Measurements from ENCODE around the gene ASB7. TPM values are rescaled to one million over a fixed set of nuclear protein-coding genes. Genes with fewer than 3 reads are reported as not detected.

Gene ASB7
- total and polyA plus RNA-seq, 8 donors = 10.8 to 14.6 (median 13.2) TPM

DNA sequence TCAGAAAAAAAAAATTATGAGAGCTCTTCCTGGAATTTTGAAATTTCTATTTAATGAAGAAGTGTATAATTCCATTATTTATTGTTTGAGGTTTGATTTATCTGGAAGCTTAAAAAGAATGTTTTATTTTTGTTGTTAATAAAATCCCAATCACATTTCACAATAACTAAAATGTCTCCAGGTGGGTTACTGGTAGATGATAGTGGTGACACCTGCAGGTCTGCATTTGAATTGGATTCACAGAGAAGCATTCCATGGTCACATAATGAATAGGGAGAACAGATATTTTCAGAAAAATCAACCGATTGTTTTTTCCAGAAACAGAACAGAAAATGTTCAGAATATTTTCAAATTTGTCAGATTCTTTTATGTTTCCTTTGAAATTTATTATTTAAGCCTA lies 48.3 kb downstream of the ASB7 start:
- ATAC-seq = no peak
- no peak for DNase-seq
- peaks cover 0 to 13% of the 10 kb centered on the region in 2 donors for H3K36me3 ChIP-seq
- H3K4me3 ChIP-seq = no peak overlapping the region
- no peaks in the 10 kb centered on the region for H3K27me3 ChIP-seq
- H3K27ac ChIP-seq = no peak overlapping the region
- intact Hi-C loops (cut with DNase I) = no loop called here
- H3K4me1 ChIP-seq = peaks cover 0 to 1% of the 10 kb centered on the region in 2 donors
- H3K9me3 ChIP-seq = no peaks in the 10 kb centered on the region
- TF ChIP-seq, protein P1, sequence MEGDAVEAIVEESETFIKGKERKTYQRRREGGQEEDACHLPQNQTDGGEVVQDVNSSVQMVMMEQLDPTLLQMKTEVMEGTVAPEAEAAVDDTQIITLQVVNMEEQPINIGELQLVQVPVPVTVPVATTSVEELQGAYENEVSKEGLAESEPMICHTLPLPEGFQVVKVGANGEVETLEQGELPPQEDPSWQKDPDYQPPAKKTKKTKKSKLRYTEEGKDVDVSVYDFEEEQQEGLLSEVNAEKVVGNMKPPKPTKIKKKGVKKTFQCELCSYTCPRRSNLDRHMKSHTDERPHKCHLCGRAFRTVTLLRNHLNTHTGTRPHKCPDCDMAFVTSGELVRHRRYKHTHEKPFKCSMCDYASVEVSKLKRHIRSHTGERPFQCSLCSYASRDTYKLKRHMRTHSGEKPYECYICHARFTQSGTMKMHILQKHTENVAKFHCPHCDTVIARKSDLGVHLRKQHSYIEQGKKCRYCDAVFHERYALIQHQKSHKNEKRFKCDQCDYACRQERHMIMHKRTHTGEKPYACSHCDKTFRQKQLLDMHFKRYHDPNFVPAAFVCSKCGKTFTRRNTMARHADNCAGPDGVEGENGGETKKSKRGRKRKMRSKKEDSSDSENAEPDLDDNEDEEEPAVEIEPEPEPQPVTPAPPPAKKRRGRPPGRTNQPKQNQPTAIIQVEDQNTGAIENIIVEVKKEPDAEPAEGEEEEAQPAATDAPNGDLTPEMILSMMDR (IDR thresholded peaks at IDR 0.05) = no peak

DNA sequence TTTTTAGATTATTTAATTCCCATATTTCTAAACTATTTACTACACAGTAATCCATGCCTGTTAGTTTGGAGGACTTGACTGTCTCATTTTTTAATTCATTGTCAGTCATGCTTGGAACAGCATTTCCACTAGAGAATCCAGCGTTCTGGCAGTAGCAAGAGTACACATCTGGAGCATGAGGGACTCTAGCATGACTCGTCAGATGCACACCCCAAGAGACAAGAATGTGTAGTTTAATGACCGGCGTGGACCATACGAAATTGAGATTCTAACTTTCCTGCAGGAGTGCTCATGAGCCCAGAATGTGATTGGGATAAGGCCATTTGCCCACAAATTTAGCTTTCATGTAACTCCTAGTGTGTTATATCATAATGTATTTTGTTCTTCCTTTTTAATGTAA lies 48.9 kb downstream of the ASB7 start:
- H3K36me3 ChIP-seq = peaks cover 0 to 13% of the 10 kb centered on the region in 2 donors
- TF ChIP-seq, protein P1 (IDR thresholded peaks at IDR 0.05) = no peak
- H3K4me1 ChIP-seq = no peaks in the 10 kb centered on the region
- H3K27ac ChIP-seq = no peak overlapping the region
- no peak for ATAC-seq
- DNase-seq = no peak
- intact Hi-C loops (cut with DNase I) = no loop called here
- H3K27me3 ChIP-seq = no peaks in the 10 kb centered on the region
- H3K9me3 ChIP-seq = no peaks in the 10 kb centered on the region
- no peak overlapping the region for H3K4me3 ChIP-seq

DNA sequence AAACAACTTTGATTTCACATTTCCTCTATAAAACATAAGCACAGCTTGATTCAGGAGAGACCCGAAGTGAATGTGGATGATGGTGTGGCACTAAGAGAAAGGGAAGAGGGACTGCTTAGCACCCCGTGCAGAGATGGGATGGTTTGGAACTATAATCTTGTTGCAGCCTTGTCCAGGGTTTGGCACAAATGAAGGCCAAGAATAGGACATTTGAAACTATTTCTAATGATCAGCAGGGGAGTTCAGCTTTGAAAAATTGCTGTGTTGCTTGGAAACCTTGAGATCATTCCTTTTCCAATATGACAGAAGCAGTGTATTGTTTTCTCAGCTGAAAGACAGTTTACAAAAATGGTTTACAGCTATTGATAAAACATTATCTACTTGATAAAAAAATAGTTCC lies 49.7 kb downstream of the ASB7 start:
- no peaks in the 10 kb centered on the region for H3K9me3 ChIP-seq
- no peak for ATAC-seq
- H3K4me3 ChIP-seq = no peak overlapping the region
- H3K27ac ChIP-seq = no peak overlapping the region
- TF ChIP-seq, protein P1 (IDR thresholded peaks at IDR 0.05) = no peak
- intact Hi-C loops (cut with DNase I) = no loop called here
- no peaks in the 10 kb centered on the region for H3K4me1 ChIP-seq
- H3K27me3 ChIP-seq = no peaks in the 10 kb centered on the region
- DNase-seq = no peak
- H3K36me3 ChIP-seq = peaks cover 0 to 13% of the 10 kb centered on the region in 2 donors

DNA sequence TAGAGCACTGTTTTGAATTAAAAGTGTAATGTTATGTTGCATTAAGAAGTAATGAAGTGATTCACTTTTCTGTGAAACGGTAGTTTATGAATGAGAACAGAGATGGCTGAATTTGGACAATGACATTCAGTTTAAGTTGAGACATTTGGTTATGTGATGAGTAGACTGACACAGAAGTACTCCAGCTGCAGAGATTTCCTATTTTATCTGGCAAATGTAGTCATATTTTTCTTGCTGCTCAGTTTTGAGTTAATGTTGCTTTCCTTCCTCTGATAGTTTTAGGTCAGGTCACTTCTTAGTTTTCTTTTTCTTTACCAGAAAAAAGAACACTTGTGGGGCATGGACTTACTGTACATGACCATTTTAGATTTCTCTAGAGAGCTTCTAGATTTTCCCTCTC lies 51.2 kb downstream of the ASB7 start:
- H3K4me1 ChIP-seq = no peaks in the 10 kb centered on the region
- ATAC-seq (no peak), DNase-seq (peak in 2 of 4 donors; percentile 36 to 59)
- TF ChIP-seq, protein P1 (IDR thresholded peaks at IDR 0.05) = no peak
- H3K36me3 ChIP-seq = peaks cover 0 to 12% of the 10 kb centered on the region in 2 donors
- intact Hi-C loops (cut with DNase I) = no loop called here
- no peak overlapping the region for H3K4me3 ChIP-seq
- H3K27ac ChIP-seq = no peak overlapping the region
- no peaks in the 10 kb centered on the region for H3K9me3 ChIP-seq
- no peaks in the 10 kb centered on the region for H3K27me3 ChIP-seq

DNA sequence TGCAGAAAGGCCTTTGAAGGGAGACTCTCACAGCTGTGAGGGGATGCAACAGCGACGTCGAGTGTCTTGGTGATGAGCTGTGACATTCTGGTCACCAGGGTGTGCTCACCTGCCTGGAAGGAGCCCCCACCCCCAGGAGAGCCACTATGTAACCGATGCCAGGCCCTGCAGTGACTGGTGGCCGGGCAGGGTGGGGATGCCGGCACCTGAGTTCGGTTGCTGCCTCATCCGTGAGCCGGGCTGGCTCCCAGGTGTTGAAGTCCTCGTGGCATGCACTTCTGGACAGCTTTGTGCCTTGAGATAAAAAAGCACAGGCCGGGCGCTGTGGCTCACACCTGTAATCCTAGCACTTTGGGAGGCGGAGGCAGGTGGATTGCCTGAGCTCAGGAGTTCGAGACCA lies 56.5 kb downstream of the ASB7 start:
- TF ChIP-seq, protein P1 (IDR thresholded peaks at IDR 0.05) = no peak
- Histone ChIP-seq H3K4me3 (no peak overlapping the region), H3K27ac (no peak overlapping the region), H3K4me1 (no peaks in the 10 kb centered on the region), H3K36me3 (no peaks in the 10 kb centered on the region), H3K9me3 (no peaks in the 10 kb centered on the region), H3K27me3 (peaks cover 0 to 2% of the 10 kb centered on the region in 2 donors)
- intact Hi-C loops (cut with DNase I) = no loop called here
- ATAC-seq (no peak), DNase-seq (no peak)

Data from left lung (tissue), 10 donors.